GM19324 (cell line): ENCODE data around the gene LSM10.

Source experiments
- ATAC-seq: cut with Tn5 transposase; IDR thresholded peaks from one replicate; pipeline ENCODE4 v1.9.1; 2021; ENCODE audit warnings: mild to moderate bottlenecking, moderate library complexity; ENCODE audit not compliant: unreplicated experiment, low FRiP score

Gene LSM10

DNA sequence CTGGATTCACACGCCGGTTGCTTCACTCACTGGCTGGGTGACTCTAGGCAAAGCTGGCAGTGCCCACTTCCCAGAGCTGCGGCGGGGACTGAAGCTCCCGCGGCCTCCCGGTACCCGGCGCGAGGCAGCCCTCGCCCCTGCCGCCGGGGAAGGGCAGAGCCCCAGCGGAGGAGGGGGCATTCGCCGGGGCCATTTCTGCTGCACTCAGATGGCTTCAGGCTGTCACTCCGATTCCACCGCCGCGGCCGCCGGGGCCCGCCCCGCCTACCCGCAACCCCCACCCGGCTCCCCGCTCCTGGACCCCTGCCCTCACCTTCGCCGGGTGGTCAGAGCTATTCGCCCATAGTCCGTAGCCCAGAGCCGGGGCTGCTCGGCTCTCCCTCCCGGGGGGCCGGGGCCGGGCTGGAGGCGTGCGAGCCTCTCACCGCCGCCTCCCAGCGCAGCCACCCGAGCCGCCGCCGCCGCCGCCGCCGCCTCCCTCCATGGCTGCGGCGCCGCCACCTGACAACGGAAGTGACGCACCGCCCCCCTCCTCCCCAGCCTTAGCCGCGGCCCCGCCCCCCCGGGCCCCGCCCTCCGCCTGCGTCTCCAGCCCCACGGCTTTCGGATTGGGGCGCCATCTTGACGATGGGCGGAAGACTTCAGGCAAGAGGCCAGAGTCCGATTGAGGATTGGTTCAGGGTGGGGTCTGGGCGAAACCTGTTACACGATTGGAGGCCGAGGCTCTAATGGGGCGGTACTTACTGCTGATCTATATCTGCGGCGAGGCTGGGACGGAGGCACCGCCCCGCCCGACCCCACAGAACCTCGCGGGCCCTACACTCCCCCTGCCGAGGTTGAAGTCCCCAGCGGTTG lies 12.1 kb downstream of the LSM10 start, which contains the start of gene STK40:
Gene STK40, minus strand, starts transcription at position 515 of the 855 bp plus-strand sequence. CDS start 24,592 bp downstream, outside the sequence.
- peak; percentile 88 for ATAC-seq

GRCh38 chr1:36384542-36385409 lies 12.9 kb downstream of the LSM10 start:
- ATAC-seq, result peak; percentile 2

- no peak for ATAC-seq
Measured at GRCh38 chr1:36383240-36383639, 14.5 kb downstream of the LSM10 start.

GRCh38 chr1:36382669-36383068 lies 15.0 kb downstream of the LSM10 start:
- no peak for ATAC-seq

DNA sequence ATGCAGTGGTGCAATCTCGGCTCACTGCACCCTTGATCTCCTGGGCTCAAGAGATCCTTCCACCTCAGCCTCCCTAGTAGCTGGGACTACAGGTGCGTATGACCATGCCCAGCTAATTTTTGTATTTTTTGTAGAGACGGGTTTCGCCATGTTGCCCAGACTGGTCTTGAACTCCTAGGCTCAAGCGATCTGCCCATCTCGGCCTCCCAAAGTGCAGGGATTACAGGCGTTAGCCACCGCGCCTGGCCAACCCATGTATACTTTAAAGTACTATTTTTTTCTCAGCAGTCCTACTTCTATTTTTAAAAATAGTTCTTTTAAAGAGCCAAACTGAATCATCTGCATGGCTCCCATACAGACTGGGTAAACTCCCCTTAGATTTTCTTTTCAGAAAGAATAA lies 15.5 kb downstream of the LSM10 start:
- ATAC-seq, result no peak

- ATAC-seq, result no peak
Measured at GRCh38 chr1:36381405-36381804, 16.3 kb downstream of the LSM10 start.

GRCh38 chr1:36380782-36381181 lies 16.9 kb downstream of the LSM10 start:
- ATAC-seq, result no peak

DNA sequence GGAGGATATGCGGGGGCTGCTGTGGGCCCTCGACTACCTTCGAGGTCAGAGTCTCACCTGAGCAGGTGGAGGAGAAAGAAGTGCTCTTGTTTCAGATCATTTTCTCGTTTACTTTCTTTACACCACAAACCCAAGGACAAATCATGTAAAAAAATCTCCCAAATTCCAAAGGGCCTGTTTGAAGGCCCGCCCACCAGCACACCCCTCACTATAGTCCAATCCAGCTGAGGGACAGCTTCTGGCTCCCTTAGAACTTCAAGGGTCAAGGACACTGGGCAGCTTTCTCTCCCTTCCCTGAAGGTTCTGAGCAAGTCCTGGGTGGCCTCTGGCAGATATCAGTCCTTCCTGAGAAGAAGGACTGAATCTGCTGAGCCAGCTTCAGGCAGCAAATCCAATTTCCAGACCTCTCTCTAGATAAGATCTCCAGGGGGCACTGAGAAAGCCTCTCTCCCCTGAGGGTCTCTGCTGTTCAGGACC lies 17.5 kb downstream of the LSM10 start:
- no peak for ATAC-seq

DNA sequence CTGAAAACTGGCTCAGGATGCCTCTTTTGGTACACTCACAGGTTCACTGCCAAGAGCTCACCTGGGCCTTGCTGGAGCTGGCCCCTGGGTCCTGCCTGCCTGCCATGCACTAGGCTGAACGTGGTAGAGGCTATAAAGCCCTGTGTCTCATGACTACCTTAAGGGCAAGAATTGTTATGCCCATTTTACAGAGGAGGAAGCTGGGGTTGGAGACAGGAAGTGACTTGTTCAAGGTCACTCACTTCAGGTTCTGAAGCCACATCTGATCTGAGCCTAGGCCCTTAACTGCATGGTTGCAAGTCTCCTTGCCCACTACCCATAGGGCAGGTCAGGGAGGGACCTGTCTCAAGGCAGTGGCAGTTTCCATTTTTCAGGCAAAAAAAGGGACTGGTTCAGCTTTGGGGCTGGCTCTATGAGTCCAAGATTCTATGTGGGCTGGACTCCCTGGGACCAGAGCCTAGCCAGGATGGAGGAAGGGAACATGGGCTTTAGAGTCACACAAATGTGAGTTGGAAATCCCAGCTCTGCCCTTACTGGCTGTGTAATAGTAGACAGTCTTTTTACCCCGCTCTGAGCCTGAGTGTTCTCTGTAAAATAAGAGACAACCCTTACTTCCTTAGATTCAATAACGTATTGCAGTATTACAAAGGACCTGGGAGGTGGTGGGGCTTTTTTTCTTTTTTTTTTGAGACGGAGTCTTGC lies 19.8 kb downstream of the LSM10 start:
- no peak for ATAC-seq

DNA sequence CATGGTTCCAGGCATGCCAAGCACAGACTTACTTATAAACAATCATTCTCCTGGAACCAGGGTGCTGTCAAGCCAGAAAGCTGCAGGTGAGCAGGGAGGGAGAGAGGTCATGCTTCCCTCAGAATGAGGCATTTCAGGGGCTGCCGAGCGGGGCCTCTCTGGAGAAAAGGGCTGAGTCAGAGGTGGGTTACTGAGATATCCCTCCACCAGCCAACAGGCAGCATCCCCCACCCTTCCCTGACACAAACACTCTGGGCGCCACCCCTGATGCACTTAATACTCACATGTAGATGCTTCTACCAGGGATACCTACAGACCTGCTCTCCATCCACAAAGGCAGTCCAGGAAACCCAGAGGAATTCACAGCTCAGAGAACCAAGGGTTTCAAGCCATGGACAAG lies 25.1 kb downstream of the LSM10 start:
- no peak for ATAC-seq

- ATAC-seq, result no peak
Measured at GRCh38 chr1:36369061-36369861, 28.4 kb downstream of the LSM10 start.

GRCh38 chr1:36367798-36368197 lies 29.9 kb downstream of the LSM10 start:
- no peak for ATAC-seq

- no peak for ATAC-seq
Measured at GRCh38 chr1:36367066-36367465, 30.6 kb downstream of the LSM10 start.

GRCh38 chr1:36366091-36366661 lies 31.5 kb downstream of the LSM10 start:
- no peak for ATAC-seq

- no peak for ATAC-seq
Measured at GRCh38 chr1:36365381-36365780, 32.3 kb downstream of the LSM10 start.

GRCh38 chr1:36359911-36360550 lies 37.7 kb downstream of the LSM10 start:
- ATAC-seq, result no peak

DNA sequence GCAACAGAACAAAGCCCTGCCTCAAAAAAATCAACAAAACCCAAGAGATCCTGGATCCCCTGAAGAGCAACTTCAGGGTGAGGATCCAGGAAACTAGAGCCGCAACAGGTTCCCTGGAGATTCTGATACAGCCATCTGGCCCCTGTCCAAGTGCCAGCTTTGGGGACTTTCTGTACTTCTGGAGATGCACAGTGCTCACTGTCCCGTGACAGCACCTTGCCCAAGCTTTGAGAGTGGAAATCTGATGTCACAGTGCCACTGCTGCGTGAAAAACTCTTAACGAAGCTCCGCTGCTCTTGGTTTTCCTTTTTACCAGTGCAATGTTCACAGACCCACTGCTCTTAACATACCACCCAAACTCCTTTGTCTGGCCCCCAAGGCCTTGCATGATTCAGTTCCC lies 38.3 kb downstream of the LSM10 start:
- no peak for ATAC-seq

GRCh38 chr1:36358514-36359084 lies 39.1 kb downstream of the LSM10 start:
- ATAC-seq, result no peak

DNA sequence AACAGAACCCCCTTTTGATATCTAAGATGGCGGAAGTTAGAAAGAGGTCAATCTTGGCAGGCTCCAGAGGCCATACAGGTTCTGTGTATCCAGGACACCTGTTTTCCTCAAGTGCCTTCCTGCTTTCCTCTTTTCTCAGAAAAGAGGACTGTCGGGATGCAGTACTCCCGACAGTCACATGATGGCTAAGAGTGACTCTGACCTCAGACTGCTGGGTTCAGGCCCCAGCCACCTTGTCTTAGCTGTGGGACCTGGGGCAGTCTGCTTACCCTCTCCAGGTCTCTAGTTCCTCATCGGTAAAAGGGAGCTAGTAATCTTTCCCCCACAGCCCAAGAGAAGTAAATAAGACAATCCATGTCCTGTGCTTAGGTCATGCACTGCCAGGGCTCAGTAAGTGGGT lies 41.9 kb downstream of the LSM10 start:
- no peak for ATAC-seq
